ENCODE results near the gene CELF5. TPM values are rescaled to one million over a fixed set of nuclear protein-coding genes. Genes with fewer than 3 reads are reported as not detected.

Gene CELF5
- total RNA-seq, 2 donors from 2014 or later: 0.42 to 0.59 TPM

- Histone ChIP-seq H3K4me3 (no peak overlapping the region), H3K4me1 (no peaks in the 10 kb centered on the region), H3K27ac (no peak overlapping the region), H3K36me3 (no peaks in the 10 kb centered on the region), H3K9me3 (no peaks in the 10 kb centered on the region), H3K27me3 (no peaks in the 10 kb centered on the region), H3K9ac (ENCODE audit: low read depth in 2 of 2, low read length in 2 of 2) (no peak overlapping the region)
- TF ChIP-seq, protein P1, sequence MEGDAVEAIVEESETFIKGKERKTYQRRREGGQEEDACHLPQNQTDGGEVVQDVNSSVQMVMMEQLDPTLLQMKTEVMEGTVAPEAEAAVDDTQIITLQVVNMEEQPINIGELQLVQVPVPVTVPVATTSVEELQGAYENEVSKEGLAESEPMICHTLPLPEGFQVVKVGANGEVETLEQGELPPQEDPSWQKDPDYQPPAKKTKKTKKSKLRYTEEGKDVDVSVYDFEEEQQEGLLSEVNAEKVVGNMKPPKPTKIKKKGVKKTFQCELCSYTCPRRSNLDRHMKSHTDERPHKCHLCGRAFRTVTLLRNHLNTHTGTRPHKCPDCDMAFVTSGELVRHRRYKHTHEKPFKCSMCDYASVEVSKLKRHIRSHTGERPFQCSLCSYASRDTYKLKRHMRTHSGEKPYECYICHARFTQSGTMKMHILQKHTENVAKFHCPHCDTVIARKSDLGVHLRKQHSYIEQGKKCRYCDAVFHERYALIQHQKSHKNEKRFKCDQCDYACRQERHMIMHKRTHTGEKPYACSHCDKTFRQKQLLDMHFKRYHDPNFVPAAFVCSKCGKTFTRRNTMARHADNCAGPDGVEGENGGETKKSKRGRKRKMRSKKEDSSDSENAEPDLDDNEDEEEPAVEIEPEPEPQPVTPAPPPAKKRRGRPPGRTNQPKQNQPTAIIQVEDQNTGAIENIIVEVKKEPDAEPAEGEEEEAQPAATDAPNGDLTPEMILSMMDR (IDR thresholded peaks at IDR 0.05): no peak
- peak; percentile 63 for DNase-seq
- intact Hi-C loops (cut with DNase I): no loop called here
Measured at GRCh38 chr19:3243819-3244700, 19.6 kb downstream of the CELF5 start.

DNA sequence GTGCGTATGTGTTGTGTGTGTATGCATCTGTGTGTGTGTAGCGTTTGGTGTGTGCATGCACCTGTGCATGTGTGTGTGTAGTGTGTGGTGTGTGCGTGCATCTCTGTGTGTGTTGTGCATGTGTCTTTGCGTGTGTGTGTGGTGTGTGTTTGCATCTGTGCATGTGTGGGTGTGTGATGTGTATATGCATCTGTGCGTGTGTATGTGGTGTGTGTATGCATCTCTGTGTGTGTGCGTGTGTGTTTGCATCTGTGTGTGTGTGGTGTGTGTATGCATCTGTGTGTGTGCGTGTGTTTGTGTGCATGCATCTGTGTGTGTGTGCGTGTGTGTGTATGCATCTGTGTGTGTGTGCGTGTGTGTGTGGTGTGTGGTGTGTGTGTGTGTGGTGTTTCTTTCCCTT is 20.6 kb downstream of the CELF5 start:
- TF ChIP-seq, protein P1 (IDR thresholded peaks at IDR 0.05): no peak
- Histone ChIP-seq H3K9me3 (no peaks in the 10 kb centered on the region), H3K4me3 (no peak overlapping the region), H3K36me3 (no peaks in the 10 kb centered on the region), H3K4me1 (no peaks in the 10 kb centered on the region), H3K27ac (no peak overlapping the region), H3K9ac (ENCODE audit: low read depth in 2 of 2, low read length in 2 of 2) (no peak overlapping the region), H3K27me3 (no peaks in the 10 kb centered on the region)
- no peak for DNase-seq
- intact Hi-C loops (cut with DNase I): no loop called here

GRCh38 chr19:3248728-3249326 is 24.4 kb downstream of the CELF5 start:
- intact Hi-C loops (cut with DNase I): no loop called here
- Histone ChIP-seq H3K36me3 (no peaks in the 10 kb centered on the region), H3K27me3 (no peaks in the 10 kb centered on the region), H3K27ac (no peak overlapping the region), H3K4me1 (no peaks in the 10 kb centered on the region), H3K9ac (ENCODE audit: low read depth in 2 of 2, low read length in 2 of 2) (no peak overlapping the region), H3K9me3 (no peaks in the 10 kb centered on the region), H3K4me3 (no peak overlapping the region)
- DNase-seq: no peak
- TF ChIP-seq, protein P1 (IDR thresholded peaks at IDR 0.05): no peak

GRCh38 chr19:3249408-3249807 is 24.9 kb downstream of the CELF5 start:
- H3K27me3 ChIP-seq: no peaks in the 10 kb centered on the region
- TF ChIP-seq, protein P1 (IDR thresholded peaks at IDR 0.05): no peak
- H3K27ac ChIP-seq: no peak overlapping the region
- H3K36me3 ChIP-seq: no peaks in the 10 kb centered on the region
- no peak for DNase-seq
- no peaks in the 10 kb centered on the region for H3K4me1 ChIP-seq
- no peak overlapping the region for H3K9ac ChIP-seq (ENCODE audit: low read depth in 2 of 2, low read length in 2 of 2)
- no peaks in the 10 kb centered on the region for H3K9me3 ChIP-seq
- intact Hi-C loops (cut with DNase I): no loop called here
- no peak overlapping the region for H3K4me3 ChIP-seq

DNA sequence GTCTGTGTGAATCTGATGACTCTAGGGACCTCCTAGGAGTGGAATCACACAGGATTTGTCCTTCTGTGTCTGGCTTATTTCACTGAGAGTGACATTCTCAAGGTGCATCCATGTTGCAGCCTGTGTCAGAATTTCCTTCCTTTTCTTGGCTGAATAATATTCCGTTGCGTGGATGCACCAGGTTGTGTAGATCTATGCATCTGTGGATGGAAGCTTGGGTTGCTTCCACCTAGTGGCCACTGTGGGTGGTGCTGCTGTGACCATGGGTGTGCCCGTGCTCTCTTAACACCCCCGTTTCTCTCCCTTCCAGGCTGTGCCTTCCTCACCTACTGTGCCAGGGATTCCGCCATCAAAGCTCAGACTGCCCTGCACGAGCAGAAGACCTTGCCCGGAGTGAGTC is 26.2 kb downstream of the CELF5 start:
- Histone ChIP-seq H3K4me3 (no peak overlapping the region), H3K4me1 (no peaks in the 10 kb centered on the region), H3K9me3 (no peaks in the 10 kb centered on the region), H3K27me3 (no peaks in the 10 kb centered on the region), H3K9ac (ENCODE audit: low read depth in 2 of 2, low read length in 2 of 2) (no peak overlapping the region), H3K27ac (no peak overlapping the region), H3K36me3 (no peaks in the 10 kb centered on the region)
- intact Hi-C loops (cut with DNase I): no loop called here
- peak; percentile 30 for DNase-seq
- TF ChIP-seq, protein P1 (IDR thresholded peaks at IDR 0.05): peak; percentile 26

Measured in colonic mucosa (tissue), 4 donors.